Muscle layer of colon (tissue), 2 donors: ENCODE data around the gene TRNT1.

Experiments used
- H3K27ac ChIP-seq: one replicate; pipeline ENCODE4 v1.7.0; 2013; ENCODE audit warnings: low read depth, mild to moderate bottlenecking, low read length, moderate library complexity
- H3K27me3 ChIP-seq, 2 donors: one replicate each; pipeline ENCODE4 v1.7.0; 2013; ENCODE audit warnings: low read length in 2 of 2, mild to moderate bottlenecking in 2 of 2; ENCODE audit not compliant: insufficient read depth in 2 of 2, control insufficient read depth in 1 of 2
- H3K36me3 ChIP-seq: one replicate; pipeline ENCODE4 v1.7.0; 2013; ENCODE audit warnings: mild to moderate bottlenecking, low read length; ENCODE audit not compliant: insufficient read depth
- H3K4me1 ChIP-seq: one replicate; pipeline ENCODE4 v1.7.0; 2013; ENCODE audit warnings: mild to moderate bottlenecking, low read length; ENCODE audit not compliant: insufficient read depth
- H3K4me3 ChIP-seq, 2 donors: one replicate each; pipeline ENCODE4 v1.7.0; 2013; ENCODE audit warnings: low read length in 2 of 2, low read depth in 1 of 2, mild to moderate bottlenecking in 1 of 2, moderate library complexity in 1 of 2
- H3K9ac ChIP-seq: one replicate; pipeline ENCODE4 v1.7.0; 2013; ENCODE audit warnings: low read length
- H3K9me3 ChIP-seq: one replicate; pipeline ENCODE4 v1.7.0; 2013; ENCODE audit warnings: mild to moderate bottlenecking, low read length
- donor health status: abdominal sarcoma.
- donor health status: Adenocarcinoma of cecum.

The TRNT1 gene

DNA sequence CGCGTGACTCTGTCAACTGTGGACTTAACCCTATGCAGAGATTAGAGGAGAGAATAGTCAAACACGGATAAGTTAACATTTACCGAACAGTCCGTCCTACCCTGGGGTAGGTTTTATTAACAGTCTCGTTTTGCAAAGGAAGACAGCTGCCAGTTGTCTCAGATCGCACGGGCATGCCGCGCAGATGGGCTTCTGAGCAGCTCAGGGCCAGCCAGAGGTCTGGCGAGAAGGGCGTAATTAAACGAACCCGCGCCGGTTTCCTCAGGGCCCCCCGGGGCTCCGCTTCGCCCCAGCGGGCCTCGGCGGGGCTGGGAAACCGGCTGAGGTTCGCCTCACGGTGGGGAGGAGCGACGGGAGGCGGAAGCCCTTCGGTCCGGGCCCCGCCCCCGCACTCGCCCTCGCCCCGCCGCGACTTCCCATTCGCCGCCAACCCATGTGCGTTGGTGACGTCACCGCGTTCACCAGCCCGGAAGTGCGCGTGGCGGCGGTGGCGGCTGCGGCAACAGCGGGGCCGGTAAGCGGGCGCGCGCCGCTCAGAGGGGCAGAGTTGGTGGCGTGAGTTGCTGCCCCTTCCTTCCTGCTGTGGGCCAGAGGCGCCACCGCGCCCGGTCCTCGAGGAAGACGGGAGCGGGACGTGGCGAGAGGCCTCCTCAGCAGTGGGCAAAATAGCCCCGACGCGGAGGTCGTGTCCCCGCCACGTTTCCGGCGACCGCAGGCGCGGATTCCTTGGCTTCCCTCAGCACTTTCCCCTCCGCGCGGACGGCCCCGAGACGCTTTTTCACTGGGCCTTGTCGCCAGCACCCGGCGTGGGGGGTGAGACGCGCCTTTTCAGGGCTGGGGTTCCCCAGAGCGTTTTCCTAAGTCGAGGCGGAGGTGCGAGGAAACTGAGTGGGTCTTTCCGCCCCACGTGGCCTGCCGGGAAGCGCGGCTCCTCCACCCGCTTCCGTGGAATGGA is at the start of gene TRNT1:
TSS of gene TRNT1 (plus strand) at position 464 of the 955 bp plus-strand sequence. CDS start 2,101 bp downstream, outside the sequence.
- Histone ChIP-seq H3K4me1 (peaks cover 13% of the 10 kb centered on the region), H3K9me3 (no peaks in the 10 kb centered on the region), H3K36me3 (peaks cover 17% of the 10 kb centered on the region), H3K27me3 (no peaks in the 10 kb centered on the region), H3K27ac (peak within 1 kb of the TSS; percentile 97), H3K9ac (peak within 1 kb of the TSS; percentile 93), H3K4me3 (peak within 1 kb of the TSS; percentile 83 to 93)

DNA sequence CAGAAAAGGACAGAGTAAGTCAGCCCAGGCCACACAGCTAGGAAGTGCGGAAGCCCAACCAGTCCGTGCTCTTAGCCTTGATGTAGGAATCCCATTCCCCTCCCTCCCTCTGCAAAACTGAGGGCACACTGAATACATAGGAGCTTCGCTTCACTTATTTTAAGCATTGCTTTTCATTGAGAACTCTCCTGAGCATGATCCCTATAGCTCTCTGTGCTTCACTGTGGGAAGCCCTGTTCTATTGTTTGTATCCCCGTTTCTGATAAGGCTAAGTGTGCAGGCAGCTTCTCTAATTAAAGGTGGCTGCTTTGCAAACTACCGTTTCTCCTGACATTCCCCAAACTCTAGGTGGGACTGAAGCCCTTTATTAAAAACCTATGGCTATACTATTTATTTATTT is 46.4 kb upstream of the TRNT1 start:
- Histone ChIP-seq H3K4me1 (no peaks in the 10 kb centered on the region), H3K9ac (no peak overlapping the region), H3K27ac (no peak overlapping the region), H3K4me3 (no peak overlapping the region), H3K9me3 (no peaks in the 10 kb centered on the region), H3K27me3 (no peaks in the 10 kb centered on the region), H3K36me3 (no peaks in the 10 kb centered on the region)

DNA sequence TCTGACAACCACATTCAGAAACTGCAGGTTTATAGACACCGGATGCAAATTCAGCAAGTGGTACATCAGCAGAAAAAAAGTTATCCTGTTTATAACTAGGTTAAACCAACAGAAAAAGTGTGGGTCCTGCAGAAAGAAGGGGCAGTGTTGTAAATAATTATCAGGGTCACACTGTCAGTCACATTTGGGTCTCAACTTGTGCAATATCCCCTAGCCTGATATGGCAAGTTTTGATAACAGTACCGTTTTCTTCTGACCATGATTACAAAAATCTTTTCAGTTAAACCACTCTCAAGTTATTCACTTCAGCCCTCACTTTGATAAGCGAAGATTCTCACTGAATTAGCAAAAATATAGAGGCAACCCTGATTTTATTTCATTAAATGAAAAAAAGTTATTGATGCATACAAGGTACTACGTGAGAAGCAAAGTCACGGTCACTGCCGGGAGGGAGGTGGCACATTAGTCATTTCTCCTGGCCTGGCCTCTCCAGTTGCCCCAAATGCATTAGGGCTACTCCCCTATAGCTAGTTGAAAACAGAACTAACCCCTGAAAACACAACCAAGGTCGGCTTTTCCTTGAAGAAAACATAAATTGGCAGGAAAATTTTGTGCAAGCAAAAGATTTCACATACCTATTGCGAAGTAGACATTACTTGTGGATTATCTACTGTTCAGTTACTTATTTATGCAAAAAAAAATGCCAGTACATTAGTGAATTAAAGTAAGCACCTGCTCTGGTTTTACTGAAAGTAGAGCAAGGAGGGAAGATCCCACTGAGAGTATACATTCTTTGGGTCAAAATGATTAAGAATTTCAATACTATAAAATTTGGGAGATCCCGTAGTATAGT is 45.1 kb upstream of the TRNT1 start:
- Histone ChIP-seq H3K27ac (no peak overlapping the region), H3K4me3 (no peak overlapping the region), H3K27me3 (no peaks in the 10 kb centered on the region), H3K9ac (no peak overlapping the region), H3K36me3 (no peaks in the 10 kb centered on the region), H3K4me1 (no peaks in the 10 kb centered on the region), H3K9me3 (no peaks in the 10 kb centered on the region)

DNA sequence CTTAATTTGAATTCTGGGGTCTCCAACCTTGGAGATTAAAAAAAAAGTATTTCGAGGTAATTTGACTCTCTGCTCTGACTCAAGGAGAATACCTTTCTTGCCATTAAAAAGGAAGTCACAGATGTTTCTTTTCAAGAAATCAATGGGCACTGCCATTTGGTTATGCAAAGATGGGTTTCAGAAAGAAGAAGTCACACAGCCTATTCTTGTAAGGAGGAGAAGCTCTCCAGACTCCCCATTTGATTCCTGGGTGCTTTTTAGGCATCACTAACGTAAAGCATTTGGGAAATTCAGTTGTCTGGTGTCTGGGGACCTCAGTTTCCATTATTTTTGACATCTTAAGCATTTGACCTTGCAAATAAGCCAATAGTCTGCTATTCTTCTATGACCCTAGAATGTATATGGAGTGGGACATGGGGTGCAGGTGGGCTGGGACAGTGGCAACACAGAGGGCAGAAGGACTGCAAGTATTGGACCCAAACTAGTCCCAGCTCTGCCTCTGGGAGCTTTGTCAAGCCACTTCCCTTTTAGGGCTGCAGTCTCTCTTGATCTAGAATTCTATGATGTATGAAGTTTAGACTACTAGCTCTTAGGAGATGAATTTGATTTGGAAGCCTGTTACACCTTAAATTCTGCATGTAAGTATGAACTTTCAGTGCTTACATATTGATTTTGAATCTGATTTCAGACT is 44.4 kb upstream of the TRNT1 start:
- Histone ChIP-seq H3K36me3 (no peaks in the 10 kb centered on the region), H3K27me3 (no peaks in the 10 kb centered on the region), H3K4me1 (no peaks in the 10 kb centered on the region), H3K9ac (no peak overlapping the region), H3K4me3 (no peak overlapping the region), H3K9me3 (no peaks in the 10 kb centered on the region), H3K27ac (no peak overlapping the region)

DNA sequence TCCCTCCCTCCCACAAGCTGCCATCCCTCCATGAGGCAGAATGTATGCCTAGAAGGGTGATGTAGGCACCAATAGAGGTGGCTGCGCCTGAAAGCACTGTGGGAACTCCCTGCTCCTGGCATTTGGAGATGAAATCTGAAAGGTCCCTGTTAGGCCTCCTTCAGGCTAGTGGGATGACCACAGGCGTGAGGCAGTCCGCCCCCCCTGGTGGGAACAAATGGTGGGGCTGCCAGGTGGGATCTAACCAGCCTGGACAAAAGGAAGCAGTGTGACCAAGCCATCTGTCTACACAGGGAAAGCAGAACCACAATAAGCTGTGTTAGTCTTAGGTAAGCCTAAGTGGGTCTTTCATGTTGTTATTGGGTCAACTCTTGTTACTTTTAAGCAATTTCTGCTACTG is 41.9 kb upstream of the TRNT1 start:
- Histone ChIP-seq H3K36me3 (no peaks in the 10 kb centered on the region), H3K9ac (no peak overlapping the region), H3K27ac (no peak overlapping the region), H3K4me1 (no peaks in the 10 kb centered on the region), H3K9me3 (no peaks in the 10 kb centered on the region), H3K27me3 (no peaks in the 10 kb centered on the region), H3K4me3 (no peak overlapping the region)

DNA sequence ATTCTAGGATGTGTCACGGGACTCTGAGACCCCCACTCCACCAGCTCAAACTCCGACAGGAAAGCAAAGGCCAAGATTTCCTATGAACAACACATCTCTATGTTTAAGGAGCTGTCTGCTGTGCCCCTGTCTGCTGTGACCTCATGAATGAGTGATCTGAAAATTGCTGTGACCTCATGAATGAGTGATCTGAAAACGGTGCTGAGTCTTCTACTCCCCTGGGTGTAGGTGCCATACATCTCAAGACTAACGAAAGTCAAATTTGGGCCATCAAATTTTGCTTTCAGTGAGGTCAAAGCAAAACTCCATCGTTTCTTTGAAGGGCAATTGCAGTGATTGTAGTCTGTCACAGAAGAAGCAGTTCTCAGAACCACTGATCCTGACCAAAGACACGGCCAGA is 41.0 kb upstream of the TRNT1 start:
- Histone ChIP-seq H3K4me3 (no peak overlapping the region), H3K9me3 (no peaks in the 10 kb centered on the region), H3K4me1 (no peaks in the 10 kb centered on the region), H3K27ac (no peak overlapping the region), H3K9ac (no peak overlapping the region), H3K27me3 (no peaks in the 10 kb centered on the region), H3K36me3 (no peaks in the 10 kb centered on the region)

DNA sequence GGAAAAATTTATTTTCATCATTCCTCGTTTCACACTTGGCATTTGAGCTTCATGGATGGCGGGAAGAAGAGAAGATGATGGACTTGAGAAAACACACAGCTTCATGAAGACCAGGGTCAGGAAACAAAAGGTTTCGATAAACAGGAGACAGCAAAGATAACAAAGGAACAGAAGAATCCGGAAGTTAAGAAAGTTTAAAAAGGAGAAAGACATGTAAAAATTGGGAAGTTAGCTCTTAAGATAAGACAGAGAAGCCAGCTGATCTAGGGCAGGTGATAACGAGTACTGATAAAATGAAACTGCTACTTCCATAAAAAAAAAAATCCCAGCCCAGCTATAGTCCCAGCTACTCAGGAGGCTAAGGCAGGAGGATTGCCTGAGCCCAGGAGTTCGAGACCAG is 40.5 kb upstream of the TRNT1 start:
- H3K27me3 ChIP-seq: no peaks in the 10 kb centered on the region
- no peak overlapping the region for H3K4me3 ChIP-seq
- no peaks in the 10 kb centered on the region for H3K36me3 ChIP-seq
- H3K4me1 ChIP-seq: no peaks in the 10 kb centered on the region
- no peak overlapping the region for H3K9ac ChIP-seq
- no peak overlapping the region for H3K27ac ChIP-seq
- no peaks in the 10 kb centered on the region for H3K9me3 ChIP-seq

DNA sequence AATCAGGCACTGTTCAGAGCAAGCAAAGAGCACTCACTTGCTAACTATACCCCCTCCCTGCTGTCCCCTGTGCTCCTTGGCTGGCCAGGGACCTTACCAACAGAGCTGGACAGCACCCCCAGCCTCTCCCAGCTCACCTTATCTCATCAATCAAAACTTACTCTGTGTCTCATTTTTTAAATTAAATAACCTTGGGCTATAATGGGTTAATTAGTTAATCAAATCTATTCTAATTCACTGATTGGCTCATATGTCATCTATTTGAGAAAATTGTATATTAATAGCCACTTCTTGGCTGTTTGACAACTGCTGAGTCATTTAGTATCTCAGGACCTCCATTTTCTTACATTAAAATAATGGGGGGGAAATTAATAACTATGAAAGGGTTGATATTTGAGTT is 39.5 kb upstream of the TRNT1 start:
- Histone ChIP-seq H3K4me3 (no peak overlapping the region), H3K27ac (no peak overlapping the region), H3K4me1 (no peaks in the 10 kb centered on the region), H3K36me3 (no peaks in the 10 kb centered on the region), H3K27me3 (no peaks in the 10 kb centered on the region), H3K9me3 (no peaks in the 10 kb centered on the region), H3K9ac (no peak overlapping the region)

DNA sequence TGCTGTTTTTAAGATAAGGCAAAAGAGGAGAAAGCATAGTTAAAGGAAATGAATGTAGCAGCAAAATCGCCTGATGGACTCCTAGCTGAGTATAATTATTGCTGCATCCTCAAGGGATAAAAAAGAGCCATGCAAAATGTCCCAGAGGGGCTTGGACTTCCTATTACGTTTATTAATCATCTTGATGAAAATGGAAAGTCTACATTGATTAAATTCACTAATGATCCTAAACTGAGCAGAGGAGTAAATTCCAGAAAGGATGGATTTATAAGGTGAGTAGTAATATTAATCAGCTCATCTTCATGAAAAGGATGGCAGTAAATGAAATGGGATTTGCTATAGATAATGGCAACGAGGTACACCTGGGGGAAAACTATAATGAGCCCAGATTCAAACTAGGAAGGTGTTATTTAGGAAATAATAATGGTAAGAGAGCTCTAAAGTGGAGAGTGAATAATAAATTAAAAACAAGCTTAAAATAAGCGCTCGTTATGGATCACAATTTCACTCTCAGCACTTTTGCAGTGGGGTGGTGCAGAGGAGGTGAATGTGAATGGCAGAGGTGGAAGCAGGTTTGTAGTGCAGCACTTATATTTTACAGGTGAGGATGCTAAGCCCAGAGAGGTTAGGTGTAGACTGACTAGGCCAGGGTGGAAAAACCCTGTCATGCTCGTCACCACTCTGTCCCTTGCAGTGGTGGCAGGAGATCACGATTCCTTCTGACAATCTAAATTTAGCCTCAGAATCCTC is 38.8 kb upstream of the TRNT1 start:
- H3K27me3 ChIP-seq: no peaks in the 10 kb centered on the region
- H3K9me3 ChIP-seq: no peaks in the 10 kb centered on the region
- H3K9ac ChIP-seq: no peak overlapping the region
- H3K4me1 ChIP-seq: no peaks in the 10 kb centered on the region
- no peaks in the 10 kb centered on the region for H3K36me3 ChIP-seq
- H3K4me3 ChIP-seq: no peak overlapping the region
- H3K27ac ChIP-seq: no peak overlapping the region

DNA sequence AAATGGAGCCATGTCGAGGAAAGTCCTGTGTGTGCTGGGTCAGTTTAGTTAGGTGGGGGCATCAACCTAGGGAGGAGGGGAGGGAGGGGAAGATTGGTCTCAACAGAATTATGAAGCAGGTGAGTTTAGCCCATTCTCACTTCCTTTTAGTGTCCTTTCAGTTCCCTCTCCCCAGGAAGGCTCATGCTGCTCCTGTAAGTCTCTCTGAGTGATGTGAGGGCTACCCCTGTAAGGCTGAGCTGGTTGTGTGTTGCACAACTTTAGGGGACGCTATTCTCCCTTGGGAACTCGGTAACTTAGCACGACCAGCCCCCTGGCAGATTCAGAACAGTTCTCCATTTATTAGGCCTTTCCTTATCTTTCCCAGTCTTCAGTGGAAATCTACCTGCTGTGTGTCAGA is 37.7 kb upstream of the TRNT1 start:
- H3K9me3 ChIP-seq: no peaks in the 10 kb centered on the region
- no peak overlapping the region for H3K9ac ChIP-seq
- no peaks in the 10 kb centered on the region for H3K36me3 ChIP-seq
- H3K4me3 ChIP-seq: no peak overlapping the region
- no peaks in the 10 kb centered on the region for H3K27me3 ChIP-seq
- H3K4me1 ChIP-seq: no peaks in the 10 kb centered on the region
- H3K27ac ChIP-seq: no peak overlapping the region
